Measurements from ENCODE around the gene TRPT1.

DNA sequence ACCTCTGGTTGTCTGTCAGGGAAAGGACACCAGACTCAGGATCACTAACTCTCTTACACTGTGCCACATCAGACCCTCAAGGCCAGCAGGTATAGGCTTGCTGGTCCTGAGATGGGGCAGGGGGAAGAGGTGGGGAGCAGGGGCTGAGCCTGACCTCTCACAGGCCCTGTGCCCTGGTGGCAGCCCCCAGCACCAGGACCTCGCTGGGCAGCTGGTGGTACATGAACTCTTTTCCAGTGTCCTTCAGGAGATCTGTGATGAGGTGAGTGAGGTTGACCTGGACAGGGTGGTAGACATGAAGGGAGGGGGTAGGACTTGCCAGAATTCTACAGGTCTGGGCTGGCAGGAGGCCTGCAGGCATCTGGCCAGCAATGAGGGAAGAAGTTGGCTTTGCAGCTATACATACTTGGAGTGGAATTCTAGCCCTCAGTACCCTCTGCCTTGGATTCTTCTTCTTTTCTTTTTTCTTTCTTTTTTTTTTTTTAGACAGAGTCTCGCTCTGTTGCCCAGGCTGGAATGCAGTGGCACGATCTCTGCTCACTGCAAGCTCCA is 1.5 kb upstream of the TRPT1 start:
- TF ChIP-seq CREB1 (IDR thresholded peaks at IDR 0.05; ENCODE audit: low read depth): no peak
- no peak for TF ChIP-seq TEAD4 (IDR thresholded peaks at IDR 0.05)
- no peak for TF ChIP-seq EP300 (IDR thresholded peaks at IDR 0.05; ENCODE audit: borderline replicate concordance)

All from Ishikawa (cell line).